Thymus (tissue), 14 donors: ENCODE data around the gene CST11. TPM values are rescaled to one million over a fixed set of nuclear protein-coding genes. Genes with fewer than 3 reads are reported as not detected.
A peak's percentile ranks its signal among the peaks of the same experiment; 100 is the strongest.

Source experiments
- DNase-seq, 9 donors: peaks; one replicate each; pipeline ENCODE4 v3.0.0-alpha.2; 2013; ENCODE audit warnings: low spot score in 9 of 9, low read depth in 6 of 9, missing footprints in 1 of 9
- H3K27ac ChIP-seq, 2 donors: one replicate each; pipeline ENCODE4 v1.5.1; 2013; ENCODE audit warnings: control low read depth in 1 of 2, low read depth in 1 of 2, low read length in 1 of 2, mild to moderate bottlenecking in 1 of 2, moderate library complexity in 1 of 2
- H3K27me3 ChIP-seq, 2 donors: one replicate each; pipeline ENCODE4 v1.5.1; 2013; ENCODE audit warnings: low read length in 1 of 2; ENCODE audit not compliant: control insufficient read depth in 2 of 2, insufficient read depth in 1 of 2
- H3K36me3 ChIP-seq, 2 donors: one replicate each; pipeline ENCODE4 v1.5.1; 2013; ENCODE audit warnings: low read length in 1 of 2, mild to moderate bottlenecking in 1 of 2, moderate library complexity in 1 of 2; ENCODE audit not compliant: control insufficient read depth in 2 of 2, insufficient read depth in 2 of 2
- H3K4me1 ChIP-seq, 2 donors: one replicate each; pipeline ENCODE4 v1.5.1; 2013; ENCODE audit warnings: low read length in 2 of 2; ENCODE audit not compliant: control insufficient read depth in 2 of 2, insufficient read depth in 2 of 2
- H3K4me3 ChIP-seq, 2 donors: one replicate each; pipeline ENCODE4 v1.5.1; 2013; ENCODE audit warnings: low read length in 2 of 2, control low read depth in 1 of 2, mild to moderate bottlenecking in 1 of 2
- H3K9me3 ChIP-seq, 2 donors: one replicate each; pipeline ENCODE4 v1.5.1; 2013; ENCODE audit warnings: low read length in 1 of 2, mild to moderate bottlenecking in 1 of 2; ENCODE audit not compliant: control insufficient read depth in 2 of 2, insufficient read depth in 1 of 2
- WGBS: extraction: QIAGEN DNeasy Blood & Tissue Kit; methylation state at CpG from one replicate; pipeline ENCODE4 v1.1.7; 2013; 5-methylcytosine and 5-hydroxymethylcytosine counted together
- long read RNA-seq, 10 donors: transcript quantifications; one replicate each; lab custom pipeline, GENCODE V29; 2026
- polyA plus RNA-seq: library from polyadenylated mRNA; stranded (reverse); fragments of 200-250 nt; gene quantifications from one replicate; pipeline ENCODE4 v1.2.3, GENCODE V29; 2013
- total RNA-seq: library from RNA; stranded (reverse); fragments of 120-200 nt; gene quantifications from one replicate; pipeline ENCODE4 v1.2.4, GENCODE V29; 2013
- donor health status: healthy.

Gene CST11
- total RNA-seq (0.33 TPM), polyA plus RNA-seq (0.32 TPM)
- long read RNA-seq, donor 1 = 0 reads
- long read RNA-seq, donor 2 = 0 reads
- long read RNA-seq, donor 3 = 0 reads
- long read RNA-seq, donor 4 = 0 reads
- long read RNA-seq, donor 5 = 0 reads
- long read RNA-seq, donor 6 = 0 reads
- long read RNA-seq, donor 7 = 0 reads
- long read RNA-seq, donor 8 = 0 reads
- long read RNA-seq, donor 9 = 0 reads
- long read RNA-seq, donor 10 = 0 reads

GRCh38 chr20:23452776-23453175 lies at the start of gene CST11:
CST11 (minus strand) TSS chr20:23452876; CDS start chr20:23452811, 65 bp downstream.
- 86% methylated on average over 4 of the region's 4 CpGs for WGBS
- DNase-seq = no peak

GRCh38 chr20:23501926-23502325 lies 49.2 kb upstream of the CST11 start:
- DNase-seq = no peak
- Histone ChIP-seq H3K4me1 (no peaks in the 10 kb centered on the region), H3K27ac (no peak overlapping the region), H3K9me3 (no peaks in the 10 kb centered on the region), H3K36me3 (no peaks in the 10 kb centered on the region), H3K4me3 (no peak overlapping the region), H3K27me3 (peaks cover 0 to 3% of the 10 kb centered on the region in 2 donors)
- 94% methylated on average over 4 of the region's 4 CpGs for WGBS

More at GRCh38 chr20:23452776-23453175, at the start of gene CST11:
- H3K4me3 ChIP-seq = no peak within 1 kb of the TSS
- H3K9me3 ChIP-seq = peaks cover 0 to 11% of the 10 kb centered on the region in 2 donors
- no peak within 1 kb of the TSS for H3K27ac ChIP-seq
- H3K27me3 ChIP-seq = no peaks in the 10 kb centered on the region
- H3K4me1 ChIP-seq = peaks cover 9 to 45% of the 10 kb centered on the region in 2 donors
- H3K36me3 ChIP-seq = no peaks in the 10 kb centered on the region

DNA sequence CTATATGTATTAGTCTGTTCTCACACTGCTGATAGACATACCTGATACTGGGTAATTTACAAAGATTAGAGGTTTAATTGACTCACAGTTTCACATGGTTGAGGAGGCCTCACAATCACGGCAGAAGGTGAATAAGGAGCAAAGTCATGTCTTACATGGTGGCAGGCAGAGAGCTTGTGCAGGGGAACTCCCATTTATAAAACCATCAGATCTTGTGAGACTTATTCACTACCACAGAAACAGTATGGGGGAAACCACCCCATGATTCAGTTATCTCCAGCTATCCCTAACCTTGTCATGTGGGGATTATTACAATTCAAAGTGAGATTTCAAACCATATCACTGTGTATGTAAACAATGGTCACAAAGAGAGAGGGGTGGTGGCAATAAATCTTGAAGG lies 44.9 kb upstream of the CST11 start:
- no peak overlapping the region for H3K4me3 ChIP-seq
- H3K9me3 ChIP-seq = peaks cover 0 to 5% of the 10 kb centered on the region in 2 donors
- no peak for DNase-seq
- H3K27me3 ChIP-seq = no peaks in the 10 kb centered on the region
- H3K27ac ChIP-seq = no peak overlapping the region
- H3K36me3 ChIP-seq = no peaks in the 10 kb centered on the region
- no peaks in the 10 kb centered on the region for H3K4me1 ChIP-seq
- WGBS = 94% methylated on average over 1 of the region's 1 CpG

DNA sequence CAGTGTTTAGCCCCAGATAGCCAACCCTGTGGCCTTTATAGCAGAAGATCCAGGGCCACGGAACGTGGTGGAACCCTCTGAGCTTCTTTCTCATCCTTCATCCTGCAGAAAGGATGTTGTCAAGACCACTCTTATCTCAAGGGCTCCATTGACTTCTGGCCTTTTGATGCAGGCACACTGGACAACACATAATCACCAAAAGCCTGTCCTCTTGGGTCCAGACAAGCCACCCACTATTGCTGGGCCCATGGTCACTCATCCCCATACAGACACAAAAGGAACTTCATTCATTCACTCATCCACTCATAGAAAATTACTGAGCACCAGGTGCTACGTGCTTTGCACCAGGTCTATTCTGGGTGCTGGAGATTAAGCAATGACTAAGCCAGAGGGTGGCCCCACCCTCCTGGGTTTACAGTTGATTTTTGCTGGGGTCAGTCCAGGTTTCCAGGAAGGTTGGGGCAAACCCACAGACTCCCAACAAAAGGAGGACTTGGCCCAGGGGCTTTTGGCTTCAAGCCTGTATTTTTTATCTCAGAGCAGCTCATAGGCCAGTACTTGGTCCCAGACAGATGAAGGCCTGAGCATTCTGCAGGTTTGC lies 40.6 kb upstream of the CST11 start:
- 94% methylated on average over 3 of the region's 3 CpGs for WGBS
- Histone ChIP-seq H3K4me3 (no peak overlapping the region), H3K27me3 (no peaks in the 10 kb centered on the region), H3K9me3 (peaks cover 0 to 5% of the 10 kb centered on the region in 2 donors), H3K27ac (no peak overlapping the region), H3K36me3 (no peaks in the 10 kb centered on the region), H3K4me1 (no peaks in the 10 kb centered on the region)
- no peak for DNase-seq

GRCh38 chr20:23492292-23492691 lies 39.6 kb upstream of the CST11 start:
- no peak overlapping the region for H3K4me3 ChIP-seq
- no peaks in the 10 kb centered on the region for H3K27me3 ChIP-seq
- H3K36me3 ChIP-seq = no peaks in the 10 kb centered on the region
- no peak for DNase-seq
- H3K4me1 ChIP-seq = no peaks in the 10 kb centered on the region
- no peak overlapping the region for H3K27ac ChIP-seq
- peaks cover 0 to 5% of the 10 kb centered on the region in 2 donors for H3K9me3 ChIP-seq

DNA sequence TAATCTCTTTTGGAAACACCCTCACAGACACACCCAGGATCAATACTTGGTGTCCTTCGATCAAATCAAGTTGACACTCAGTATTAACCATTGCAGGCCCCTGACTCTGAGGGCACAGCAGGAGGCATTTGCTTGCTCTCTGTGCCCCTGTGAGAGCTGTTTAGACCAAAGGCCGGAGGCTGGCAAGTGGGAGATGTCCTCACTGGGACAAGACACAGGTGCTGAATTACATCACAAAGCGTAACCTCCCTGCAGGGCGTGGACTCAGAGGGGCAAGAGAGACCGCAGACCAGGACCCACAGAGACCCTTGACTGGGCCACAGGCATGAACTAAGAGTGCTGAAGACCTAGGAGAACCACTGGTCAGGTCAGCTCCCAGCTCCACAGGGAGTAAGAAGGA lies 38.1 kb upstream of the CST11 start, which contains the start of gene CST8:
Gene CST8, plus strand, starts transcription at position 301 of the 400 bp plus-strand sequence. CDS start 551 bp downstream, outside the sequence.
- Histone ChIP-seq H3K36me3 (no peaks in the 10 kb centered on the region), H3K4me3 (no peak within 1 kb of the TSS), H3K27ac (no peak within 1 kb of the TSS), H3K27me3 (no peaks in the 10 kb centered on the region), H3K9me3 (peaks cover 0 to under 1% of the 10 kb centered on the region in 2 donors), H3K4me1 (no peaks in the 10 kb centered on the region)
- 96% methylated on average over 5 of the region's 5 CpGs for WGBS
- DNase-seq = no peak

DNA sequence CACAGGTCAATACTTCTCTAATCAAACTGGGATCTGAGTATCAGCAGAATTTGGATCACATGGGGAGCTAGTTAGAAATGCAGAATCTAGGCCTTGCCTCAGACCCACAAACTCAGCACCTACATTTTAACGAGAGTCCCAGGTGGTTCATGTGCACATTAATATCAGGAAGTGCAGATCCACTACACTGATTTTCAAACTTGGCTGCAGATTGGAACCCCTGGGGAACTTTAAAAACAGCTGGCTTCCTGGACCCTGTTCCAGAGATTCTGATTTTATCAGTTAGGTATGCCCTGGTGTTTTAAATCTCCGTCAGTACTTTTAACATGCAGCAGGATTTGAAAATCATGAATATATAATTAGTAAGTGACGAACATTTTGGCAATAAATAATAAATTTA lies 36.3 kb upstream of the CST11 start:
- H3K9me3 ChIP-seq = no peaks in the 10 kb centered on the region
- no peaks in the 10 kb centered on the region for H3K36me3 ChIP-seq
- 92% methylated on average over 3 of the region's 3 CpGs for WGBS
- H3K27me3 ChIP-seq = no peaks in the 10 kb centered on the region
- DNase-seq = no peak
- H3K27ac ChIP-seq = no peak overlapping the region
- H3K4me1 ChIP-seq = peaks cover 0 to 6% of the 10 kb centered on the region in 2 donors
- H3K4me3 ChIP-seq = no peak overlapping the region

GRCh38 chr20:23488470-23488869 lies 35.8 kb upstream of the CST11 start:
- H3K4me1 ChIP-seq = peaks cover 0 to 7% of the 10 kb centered on the region in 2 donors
- no peak for DNase-seq
- H3K9me3 ChIP-seq = no peaks in the 10 kb centered on the region
- H3K4me3 ChIP-seq = no peak overlapping the region
- 90% methylated on average over 2 of the region's 2 CpGs for WGBS
- no peaks in the 10 kb centered on the region for H3K27me3 ChIP-seq
- H3K27ac ChIP-seq = no peak overlapping the region
- H3K36me3 ChIP-seq = no peaks in the 10 kb centered on the region

- Histone ChIP-seq H3K4me1 (peaks cover 0 to 14% of the 10 kb centered on the region in 2 donors), H3K27ac (no peak overlapping the region), H3K36me3 (no peaks in the 10 kb centered on the region), H3K9me3 (no peaks in the 10 kb centered on the region), H3K4me3 (no peak overlapping the region), H3K27me3 (no peaks in the 10 kb centered on the region)
- DNase-seq = peak in 2 of 9 donors; percentile 11 to 41
- WGBS = 62% methylated on average over 4 of the region's 4 CpGs
Measured at GRCh38 chr20:23484081-23484480, 31.4 kb upstream of the CST11 start.
